NCI-H1092 treated with DMSO at 0.1 percent for 48 hours (cell line): Measurements from ENCODE around the gene PRL.

Experiments used
- DNase-seq: peaks from one replicate; lab custom pipeline; 2025; lab: John Stamatoyannopoulos, UW

The PRL gene

GRCh38 chr6:22296936-22297335 lies at the start of gene PRL:
TSS of gene PRL (minus strand) at chr6:22297036. CDS start at chr6:22296982, 54 bp downstream.
- no peak for DNase-seq

- no peak for DNase-seq
These were observed 47.0 kb upstream of the PRL start for GRCh38 chr6:22343864-22344263.

- no peak for DNase-seq
These were observed 37.9 kb upstream of the PRL start for GRCh38 chr6:22334778-22335177.

- DNase-seq, result no peak
These were observed 37.0 kb upstream of the PRL start for GRCh38 chr6:22333802-22334201.

- DNase-seq, result no peak
These were observed 35.9 kb upstream of the PRL start for GRCh38 chr6:22332711-22333110.

- DNase-seq, result no peak
These were observed 35.4 kb upstream of the PRL start for GRCh38 chr6:22332216-22332615.

- DNase-seq, result no peak
These were observed 34.1 kb upstream of the PRL start for GRCh38 chr6:22330941-22331340.

- DNase-seq, result no peak
These were observed 31.6 kb upstream of the PRL start for GRCh38 chr6:22328474-22328873.

GRCh38 chr6:22327881-22328280 lies 31.0 kb upstream of the PRL start:
- DNase-seq, result no peak

GRCh38 chr6:22326500-22326899 lies 29.7 kb upstream of the PRL start:
- DNase-seq, result no peak

GRCh38 chr6:22325481-22325880 lies 28.6 kb upstream of the PRL start:
- no peak for DNase-seq

GRCh38 chr6:22323848-22324247 lies 27.0 kb upstream of the PRL start:
- DNase-seq, result no peak

- DNase-seq, result no peak
These were observed 25.5 kb upstream of the PRL start for GRCh38 chr6:22322103-22323030.

GRCh38 chr6:22320750-22321149 lies 23.9 kb upstream of the PRL start:
- DNase-seq, result no peak

- no peak for DNase-seq
These were observed 21.6 kb upstream of the PRL start for GRCh38 chr6:22318404-22318803.

- no peak for DNase-seq
These were observed 17.0 kb upstream of the PRL start for GRCh38 chr6:22313796-22314195.

GRCh38 chr6:22308939-22309338 lies 12.1 kb upstream of the PRL start:
- DNase-seq, result no peak

- DNase-seq, result no peak
These were observed 10.1 kb upstream of the PRL start for GRCh38 chr6:22306741-22307466.

- DNase-seq, result no peak
These were observed 6.0 kb upstream of the PRL start for GRCh38 chr6:22302838-22303237.

GRCh38 chr6:22300273-22300998 lies 3.6 kb upstream of the PRL start:
- DNase-seq, result no peak

- DNase-seq, result no peak
These were observed 1.6 kb upstream of the PRL start for GRCh38 chr6:22298475-22298890.

- DNase-seq, result no peak
These were observed 769 bp downstream of the PRL start for GRCh38 chr6:22296067-22296466.

- DNase-seq, result peak; percentile 34
These were observed 1.7 kb downstream of the PRL start for GRCh38 chr6:22295145-22295544.
